SK-N-SH (cell line): Measurements from ENCODE around the gene CTDP1. TPM values are rescaled to one million over a fixed set of nuclear protein-coding genes. Genes with fewer than 3 reads are reported as not detected.

Experiments used
- CTCF ChIA-PET: fragments of 300-600, 350-600 bp; formaldehyde crosslinking; extraction: SDS; loops from one replicate; lab custom pipeline; 2021; lab: Yijun Ruan, JAX
- POLR2A ChIA-PET: fragments of 350-600 bp; sonication (Branson Sonifier 250); formaldehyde crosslinking; extraction: SDS; loops from one replicate; lab custom pipeline; 2020; ENCODE audit warnings: antibody characterized with exemption, inconsistent platforms; lab: Yijun Ruan, JAX
- DNase-seq: peaks from one replicate; pipeline ENCODE4 v3.0.0; 2012
- H2AFZ ChIP-seq: fragments of 200-600 bp; sonication (generic); 2 replicates; pipeline ENCODE4 v1.8.1; 2016; ENCODE audit warnings: antibody characterized with exemption, mild to moderate bottlenecking, low read depth
- H3F3A ChIP-seq: fragments of 200-600 bp; sonication (generic); replicated peaks from 2 replicates; pipeline ENCODE3; 2016; ENCODE audit warnings: antibody characterized with exemption, mild to moderate bottlenecking; ENCODE audit not compliant: insufficient read depth
- H3K27ac ChIP-seq, 2 experiments: fragments of 200-500 bp in 1 of 2; fragments of 200-600 bp in 1 of 2; sonication (Bioruptor generic) in 1 of 2; sonication (generic), shearing (Covaris generic) in 1 of 2; 2 replicates each; pipeline versions ENCODE4 v1.5.1 to v1.6.1; 2014 to 2016; ENCODE audit warnings: low read depth in 2 of 2, inconsistent platforms in 1 of 2, low read length in 1 of 2, mild to moderate bottlenecking in 1 of 2, mixed read lengths in 1 of 2
- H3K27me3 ChIP-seq: fragments of 200-600 bp; sonication (generic), shearing (Covaris generic); 2 replicates; pipeline ENCODE4 v1.6.1; 2016; ENCODE audit warnings: mixed run types; ENCODE audit not compliant: insufficient read depth
- H3K36me3 ChIP-seq, 2 experiments: fragments of 200-500 bp in 1 of 2; fragments of 200-600 bp in 1 of 2; sonication (Bioruptor generic) in 1 of 2; sonication (generic) in 1 of 2; replicated peaks in 1 of 2; 2 replicates each; pipeline versions ENCODE3 to v1.5.1; 2014 to 2016; ENCODE audit warnings: low read length in 1 of 2, mild to moderate bottlenecking in 1 of 2; ENCODE audit not compliant: insufficient read depth in 2 of 2, control insufficient read depth in 1 of 2
- H3K4me1 ChIP-seq, 2 experiments: fragments of 200-500 bp in 1 of 2; fragments of 200-600 bp in 1 of 2; sonication (Bioruptor generic) in 1 of 2; sonication (generic), shearing (Covaris generic) in 1 of 2; 2 replicates each; pipeline versions ENCODE4 v1.5.1 to v1.6.1; 2014 to 2016; ENCODE audit warnings: low read depth in 1 of 2, low read length in 1 of 2, mixed run types in 1 of 2; ENCODE audit not compliant: insufficient read depth in 2 of 2, control insufficient read depth in 1 of 2
- H3K4me2 ChIP-seq: fragments of 200-600 bp; sonication (generic), shearing (Covaris generic); 2 replicates; pipeline ENCODE4 v1.6.1; 2017; ENCODE audit warnings: mixed run types
- H3K4me3 ChIP-seq, 2 experiments: fragments of 200-500 bp in 1 of 2; fragments of 200-600 bp in 1 of 2; sonication (Bioruptor generic) in 1 of 2; sonication (generic), shearing (Covaris generic) in 1 of 2; 2 replicates each; pipeline versions ENCODE4 v1.5.1 to v1.8.1; 2014 to 2016; ENCODE audit warnings: low read depth in 2 of 2, inconsistent platforms in 1 of 2, low read length in 1 of 2, mild to moderate bottlenecking in 1 of 2, mixed read lengths in 1 of 2, moderate library complexity in 1 of 2
- H3K79me2 ChIP-seq: fragments of 200-600 bp; sonication (generic); 2 replicates; pipeline ENCODE4 v1.8.1; 2017; ENCODE audit warnings: mild to moderate bottlenecking; ENCODE audit not compliant: insufficient read depth
- H3K9ac ChIP-seq: fragments of 200-600 bp; sonication (generic); 2 replicates; pipeline ENCODE4 v1.6.1; 2017; ENCODE audit warnings: mixed run types
- H3K9me2 ChIP-seq: fragments of 200-600 bp; sonication (generic); 2 replicates; pipeline ENCODE4 v1.6.1; 2017; ENCODE audit warnings: mixed run types
- H3K9me3 ChIP-seq: fragments of 200-600 bp; sonication (generic); 2 replicates; pipeline ENCODE4 v1.6.1; 2017; ENCODE audit warnings: mixed run types, mild to moderate bottlenecking, moderate library complexity
- H4K20me1 ChIP-seq: fragments of 200-600 bp; sonication (generic); 2 replicates; pipeline ENCODE4 v1.6.1; 2017; ENCODE audit warnings: mild to moderate bottlenecking, mixed run types; ENCODE audit not compliant: insufficient read depth
- CHD2 ChIP-seq: fragments of 150-350 bp; IDR thresholded peaks from 2 replicates; pipeline ENCODE4 v1.6.1; 2018; ENCODE audit warnings: low read length; ENCODE audit not compliant: partially characterized antibody
- EP300 ChIP-seq, 2 experiments: IDR thresholded peaks; 2 replicates each; pipeline versions ENCODE4 v1.4.0 to v1.6.1; 2012; ENCODE audit warnings: borderline replicate concordance in 1 of 2, low read depth in 1 of 2, low read length in 1 of 2
- EZH2phosphoT487 ChIP-seq: fragments of 200-600 bp; sonication (generic); IDR thresholded peaks from 2 replicates; pipeline ENCODE4 v1.6.1; 2017; ENCODE audit warnings: low read depth, mixed run types, mild to moderate bottlenecking, antibody characterized with exemption, moderate library complexity, borderline replicate concordance
- FOXJ3 ChIP-seq: sonication (generic); formaldehyde crosslinking; IDR thresholded peaks from 2 replicates; pipeline ENCODE4 v1.5.1; 2020; ENCODE audit warnings: mild to moderate bottlenecking, missing genetic modification reagents
- FOXM1 ChIP-seq: IDR thresholded peaks from 2 replicates; pipeline ENCODE4 v1.4.0; 2012; ENCODE audit warnings: low read depth, mild to moderate bottlenecking
- JUND ChIP-seq: IDR thresholded peaks from 2 replicates; pipeline ENCODE4 v1.4.0; 2012
- MEF2A ChIP-seq: IDR thresholded peaks from 2 replicates; pipeline ENCODE4 v1.4.0; 2012; ENCODE audit warnings: low read depth, borderline replicate concordance
- NFIC ChIP-seq: IDR thresholded peaks from 2 replicates; pipeline ENCODE4 v1.4.0; 2012; ENCODE audit warnings: borderline replicate concordance
- RCOR1 ChIP-seq: fragments of 150-350 bp; IDR thresholded peaks from 2 replicates; pipeline ENCODE4 v1.6.1; 2017; ENCODE audit warnings: antibody characterized with exemption, low read length
- SIN3A ChIP-seq: IDR thresholded peaks from 2 replicates; pipeline ENCODE4 v1.6.1; 2012; ENCODE audit warnings: low read depth, mild to moderate bottlenecking, low read length, moderate library complexity, borderline replicate concordance
- SMC3 ChIP-seq: IDR thresholded peaks from 2 replicates; pipeline ENCODE4 v1.6.1; 2012; ENCODE audit warnings: low read depth, low read length, improper control_type of control experiment
- TAF1 ChIP-seq: IDR thresholded peaks from 2 replicates; pipeline ENCODE4 v1.6.1; 2012; ENCODE audit warnings: low read depth, mild to moderate bottlenecking, low read length, moderate library complexity, borderline replicate concordance
- TEAD4 ChIP-seq: IDR thresholded peaks from 2 replicates; pipeline ENCODE4 v1.4.0; 2012; ENCODE audit warnings: mild to moderate bottlenecking, borderline replicate concordance; ENCODE audit not compliant: insufficient read depth
- YY1 ChIP-seq: IDR thresholded peaks from 2 replicates; pipeline ENCODE4 v1.4.0; 2012; ENCODE audit warnings: low read depth, mild to moderate bottlenecking
- WGBS: methylation state at CpG from one replicate; pipeline ENCODE4 v1.1.6; 2017; ENCODE audit warnings: low lambda C conversion rate; 5-methylcytosine and 5-hydroxymethylcytosine counted together
- polyA plus RNA-seq, 3 experiments: library from polyadenylated mRNA; depleted of rRNA; stranded (reverse); fragments of >200 nt; gene quantifications; 2 replicates each; pipeline ENCODE4 v1.2.3, GENCODE V29; 2012
- TF ChIP-seq, protein P1 (sequence below): IDR thresholded peaks from 2 replicates; pipeline ENCODE4 v1.4.0; 2012; ENCODE audit warnings: low read depth, borderline replicate concordance
- TF ChIP-seq, protein P2 (sequence below): IDR thresholded peaks from 2 replicates; pipeline ENCODE4 v1.4.0; 2012; ENCODE audit warnings: low read depth, borderline replicate concordance
- TF ChIP-seq, protein P3 (sequence below): IDR thresholded peaks from 2 replicates; pipeline ENCODE4; 2012
- TF ChIP-seq, protein P4 (sequence below): fragments of 150-350 bp; IDR thresholded peaks from 2 replicates; pipeline ENCODE4 v1.6.1; 2017; ENCODE audit warnings: antibody characterized with exemption, low read length, low read depth, borderline replicate concordance
- TF ChIP-seq, protein P5 (sequence below): IDR thresholded peaks from 2 replicates; pipeline ENCODE4 v1.4.0; 2012; ENCODE audit warnings: low read depth

The CTDP1 gene
- polyA plus RNA-seq, 1 of the 3 experiments (the other 2 are of a cell fraction): 15.6 TPM

DNA sequence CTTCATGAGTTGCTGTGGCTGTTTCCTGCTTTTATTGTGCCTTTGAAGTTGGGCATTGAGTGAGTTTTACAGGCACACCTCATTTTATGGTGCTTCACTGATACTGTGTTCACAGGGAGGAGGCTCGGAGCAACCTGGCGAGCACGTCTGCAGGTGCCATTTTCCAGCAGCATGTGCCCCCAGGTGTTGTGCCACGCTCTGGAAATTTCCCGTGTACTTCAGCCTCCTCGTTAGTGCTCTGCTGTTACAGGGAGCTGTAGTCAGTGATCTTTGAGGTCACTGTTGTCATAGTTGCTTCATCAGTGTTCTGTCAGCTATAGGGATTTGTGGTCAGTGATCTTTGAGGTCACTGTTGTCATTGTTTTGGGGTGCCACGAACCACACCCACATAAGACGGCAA is 20.1 kb downstream of the CTDP1 start (continued):
- TF ChIP-seq EZH2phosphoT487 (no peak), MEF2A (no peak), EP300 (IDR thresholded peaks at IDR 0.05; ENCODE audit: borderline replicate concordance in 1 of 2, low read depth in 1 of 2, low read length in 1 of 2) (no peak), JUND (no peak)
- TF ChIP-seq, protein P1, sequence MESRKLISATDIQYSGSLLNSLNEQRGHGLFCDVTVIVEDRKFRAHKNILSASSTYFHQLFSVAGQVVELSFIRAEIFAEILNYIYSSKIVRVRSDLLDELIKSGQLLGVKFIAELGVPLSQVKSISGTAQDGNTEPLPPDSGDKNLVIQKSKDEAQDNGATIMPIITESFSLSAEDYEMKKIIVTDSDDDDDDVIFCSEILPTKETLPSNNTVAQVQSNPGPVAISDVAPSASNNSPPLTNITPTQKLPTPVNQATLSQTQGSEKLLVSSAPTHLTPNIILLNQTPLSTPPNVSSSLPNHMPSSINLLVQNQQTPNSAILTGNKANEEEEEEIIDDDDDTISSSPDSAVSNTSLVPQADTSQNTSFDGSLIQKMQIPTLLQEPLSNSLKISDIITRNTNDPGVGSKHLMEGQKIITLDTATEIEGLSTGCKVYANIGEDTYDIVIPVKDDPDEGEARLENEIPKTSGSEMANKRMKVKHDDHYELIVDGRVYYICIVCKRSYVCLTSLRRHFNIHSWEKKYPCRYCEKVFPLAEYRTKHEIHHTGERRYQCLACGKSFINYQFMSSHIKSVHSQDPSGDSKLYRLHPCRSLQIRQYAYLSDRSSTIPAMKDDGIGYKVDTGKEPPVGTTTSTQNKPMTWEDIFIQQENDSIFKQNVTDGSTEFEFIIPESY: no peak
- TF ChIP-seq, all 33 proteins: peak for 0

DNA sequence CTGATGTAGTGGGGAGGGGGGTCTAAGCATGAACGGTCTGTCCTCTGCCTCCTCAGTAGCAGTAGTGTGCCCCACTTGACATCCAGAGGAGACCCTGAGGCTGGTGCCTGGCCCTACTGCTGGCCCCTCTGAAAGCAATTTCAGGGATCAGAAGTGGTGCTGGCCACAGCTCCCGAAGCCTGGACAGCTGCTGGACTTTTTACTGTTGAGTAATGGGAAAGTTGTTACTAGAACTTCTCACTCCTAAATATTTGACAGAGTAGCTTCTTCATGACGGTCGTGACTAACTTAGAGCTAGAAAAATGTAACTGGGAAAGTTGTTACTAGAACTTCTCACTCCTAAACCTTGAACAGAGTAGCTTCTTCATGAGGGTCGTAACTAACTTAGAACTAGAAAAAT is 23.3 kb downstream of the CTDP1 start:
- CTCF ChIA-PET: no interaction called here

DNA sequence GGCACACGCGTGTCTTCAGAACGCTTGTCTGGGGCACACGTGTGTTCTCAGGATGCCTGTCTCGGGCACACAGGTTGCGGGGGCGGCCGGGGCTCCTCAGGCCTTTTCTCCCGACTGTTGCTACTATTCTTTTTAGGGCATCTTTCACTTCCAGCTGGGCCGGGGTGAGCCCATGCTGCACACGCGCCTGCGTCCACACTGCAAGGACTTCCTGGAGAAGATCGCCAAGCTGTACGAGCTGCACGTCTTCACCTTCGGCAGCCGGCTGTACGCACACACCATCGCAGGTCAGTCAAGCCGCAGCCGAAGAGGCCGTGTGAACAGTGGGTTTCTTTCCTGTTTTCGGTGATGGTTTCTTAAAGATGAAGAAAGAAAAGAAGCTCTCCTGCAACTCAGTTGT is 25.0 kb downstream of the CTDP1 start:
- Histone ChIP-seq H3K9me3 (no peaks in the 10 kb centered on the region), H3K9me2 (no peaks in the 10 kb centered on the region), H3K4me2 (no peak overlapping the region), H3K36me3 (peaks cover 15 to 51% of the 10 kb centered on the region in 2 experiments), H3K9ac (no peak overlapping the region), H3K4me3 (no peak overlapping the region), H3K4me1 (no peaks in the 10 kb centered on the region), H2AFZ (no peak overlapping the region), H3K79me2 (no peaks in the 10 kb centered on the region), H3K27ac (no peak overlapping the region), H4K20me1 (no peaks in the 10 kb centered on the region), H3K27me3 (no peaks in the 10 kb centered on the region), H3F3A (no peaks in the 10 kb centered on the region)
- no peak for DNase-seq
- POLR2A ChIA-PET: no interaction called here
- CTCF ChIA-PET: no interaction called here
- 94% methylated on average over 24 of the region's 24 CpGs for WGBS
- TF ChIP-seq CHD2: no peak
- TF ChIP-seq, protein P2, sequence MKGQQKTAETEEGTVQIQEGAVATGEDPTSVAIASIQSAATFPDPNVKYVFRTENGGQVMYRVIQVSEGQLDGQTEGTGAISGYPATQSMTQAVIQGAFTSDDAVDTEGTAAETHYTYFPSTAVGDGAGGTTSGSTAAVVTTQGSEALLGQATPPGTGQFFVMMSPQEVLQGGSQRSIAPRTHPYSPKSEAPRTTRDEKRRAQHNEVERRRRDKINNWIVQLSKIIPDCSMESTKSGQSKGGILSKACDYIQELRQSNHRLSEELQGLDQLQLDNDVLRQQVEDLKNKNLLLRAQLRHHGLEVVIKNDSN: no peak
- TF ChIP-seq JUND: no peak
- no peak for TF ChIP-seq TEAD4
- TF ChIP-seq, protein P3, sequence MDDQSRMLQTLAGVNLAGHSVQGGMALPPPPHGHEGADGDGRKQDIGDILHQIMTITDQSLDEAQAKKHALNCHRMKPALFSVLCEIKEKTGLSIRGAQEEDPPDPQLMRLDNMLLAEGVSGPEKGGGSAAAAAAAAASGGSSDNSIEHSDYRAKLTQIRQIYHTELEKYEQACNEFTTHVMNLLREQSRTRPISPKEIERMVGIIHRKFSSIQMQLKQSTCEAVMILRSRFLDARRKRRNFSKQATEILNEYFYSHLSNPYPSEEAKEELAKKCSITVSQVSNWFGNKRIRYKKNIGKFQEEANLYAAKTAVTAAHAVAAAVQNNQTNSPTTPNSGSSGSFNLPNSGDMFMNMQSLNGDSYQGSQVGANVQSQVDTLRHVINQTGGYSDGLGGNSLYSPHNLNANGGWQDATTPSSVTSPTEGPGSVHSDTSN: no peak
- TF ChIP-seq TAF1: no peak
- TF ChIP-seq FOXM1: no peak
- TF ChIP-seq RCOR1: no peak
- no peak for TF ChIP-seq NFIC
- TF ChIP-seq, protein P4, sequence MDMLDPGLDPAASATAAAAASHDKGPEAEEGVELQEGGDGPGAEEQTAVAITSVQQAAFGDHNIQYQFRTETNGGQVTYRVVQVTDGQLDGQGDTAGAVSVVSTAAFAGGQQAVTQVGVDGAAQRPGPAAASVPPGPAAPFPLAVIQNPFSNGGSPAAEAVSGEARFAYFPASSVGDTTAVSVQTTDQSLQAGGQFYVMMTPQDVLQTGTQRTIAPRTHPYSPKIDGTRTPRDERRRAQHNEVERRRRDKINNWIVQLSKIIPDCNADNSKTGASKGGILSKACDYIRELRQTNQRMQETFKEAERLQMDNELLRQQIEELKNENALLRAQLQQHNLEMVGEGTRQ: no peak

More for the DNA sequence above, 23.3 kb downstream of the CTDP1 start:
- TF ChIP-seq, protein P5, sequence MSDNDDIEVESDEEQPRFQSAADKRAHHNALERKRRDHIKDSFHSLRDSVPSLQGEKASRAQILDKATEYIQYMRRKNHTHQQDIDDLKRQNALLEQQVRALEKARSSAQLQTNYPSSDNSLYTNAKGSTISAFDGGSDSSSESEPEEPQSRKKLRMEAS: no peak
- TF ChIP-seq FOXJ3 (CRISPR knock-in tag): no peak
- TF ChIP-seq SMC3: no peak
- TF ChIP-seq YY1: no peak
- TF ChIP-seq SIN3A: no peak
- TF ChIP-seq, protein P4: no peak
- no peak for TF ChIP-seq RCOR1
- TF ChIP-seq, protein P2: no peak
- TF ChIP-seq, all 33 proteins: peak for 0
- H2AFZ ChIP-seq: no peak overlapping the region
- H3F3A ChIP-seq: no peaks in the 10 kb centered on the region
- H3K9ac ChIP-seq: no peak overlapping the region
- DNase-seq: no peak
- no peaks in the 10 kb centered on the region for H3K4me1 ChIP-seq
- H3K36me3 ChIP-seq: peaks cover 12 to 57% of the 10 kb centered on the region in 2 experiments
- no peaks in the 10 kb centered on the region for H3K9me2 ChIP-seq
- H3K27ac ChIP-seq: no peak overlapping the region
- H3K4me2 ChIP-seq: no peak overlapping the region
- no peaks in the 10 kb centered on the region for H4K20me1 ChIP-seq
- POLR2A ChIA-PET: no interaction called here
- no peaks in the 10 kb centered on the region for H3K79me2 ChIP-seq
- no peak overlapping the region for H3K4me3 ChIP-seq
- no peaks in the 10 kb centered on the region for H3K27me3 ChIP-seq
- WGBS: 94% methylated on average over 5 of the region's 5 CpGs
- no peaks in the 10 kb centered on the region for H3K9me3 ChIP-seq
